Neuronal stem cell (in vitro differentiated cells): Measurements from ENCODE around the gene PFKL.

Experiments
- DNase-seq: peaks from one replicate; pipeline ENCODE4 v3.0.0-alpha.2; 2013; ENCODE audit warnings: low spot score
- H2AFZ ChIP-seq: one replicate; pipeline ENCODE4 v1.6.1; 2013; ENCODE audit warnings: mild to moderate bottlenecking, low read length, inconsistent platforms
- H2AK5ac ChIP-seq: 2 replicates; pipeline ENCODE4 v1.6.1; 2013; ENCODE audit warnings: low read depth, mild to moderate bottlenecking, inconsistent platforms, low read length, moderate library complexity, mixed read lengths
- H2BK120ac ChIP-seq: 2 replicates; pipeline ENCODE4 v1.6.1; 2013; ENCODE audit warnings: low read depth, mild to moderate bottlenecking, inconsistent platforms, low read length, moderate library complexity, mixed read lengths
- H2BK12ac ChIP-seq: one replicate; pipeline ENCODE4 v1.6.1; 2013; ENCODE audit warnings: low read length, inconsistent platforms
- H2BK15ac ChIP-seq: 2 replicates; pipeline ENCODE4 v1.6.1; 2013; ENCODE audit warnings: mild to moderate bottlenecking, low read length, inconsistent platforms, mixed read lengths
- H2BK5ac ChIP-seq: one replicate; pipeline ENCODE4 v1.6.1; 2013; ENCODE audit warnings: inconsistent platforms, mild to moderate bottlenecking, low read length, moderate library complexity
- H3K14ac ChIP-seq: one replicate; pipeline ENCODE4 v1.6.1; 2013; ENCODE audit warnings: low read length, inconsistent platforms
- H3K18ac ChIP-seq: 2 replicates; pipeline ENCODE4 v1.6.1; 2013; ENCODE audit warnings: low read length, inconsistent platforms
- H3K23ac ChIP-seq: 2 replicates; pipeline ENCODE4 v1.6.1; 2013; ENCODE audit warnings: low read depth, mild to moderate bottlenecking, mixed read lengths, low read length, inconsistent platforms; ENCODE audit not compliant: poor library complexity
- H3K27ac ChIP-seq: replicated peaks from 3 replicates; pipeline ENCODE4 v1.5.1; 2013; ENCODE audit warnings: low read length, inconsistent platforms
- H3K27me3 ChIP-seq, 3 experiments: 2 replicates each; pipeline ENCODE4 v1.6.1; 2013; ENCODE audit warnings: low read length in 3 of 3, mild to moderate bottlenecking in 2 of 3, inconsistent platforms in 1 of 3, low read depth in 1 of 3, mixed read lengths in 1 of 3, moderate library complexity in 1 of 3; ENCODE audit not compliant: control insufficient read depth in 3 of 3, insufficient read depth in 3 of 3
- H3K36me3 ChIP-seq, 2 donors: replicated peaks in 1 of 2; 2 replicates each; pipeline ENCODE4 v1.6.1; 2013; ENCODE audit warnings: low read length in 2 of 2; ENCODE audit not compliant: control insufficient read depth in 2 of 2, insufficient read depth in 2 of 2
- H3K4ac ChIP-seq: 2 replicates; pipeline ENCODE4 v1.6.1; 2013; ENCODE audit warnings: inconsistent platforms, mild to moderate bottlenecking, low read length, moderate library complexity
- H3K4me1 ChIP-seq, 2 donors: 1 replicate in 1 of 2; 2 replicates in 1 of 2; pipeline ENCODE4 v1.6.1; 2013; ENCODE audit warnings: low read length in 2 of 2, low read depth in 1 of 2; ENCODE audit not compliant: control insufficient read depth in 2 of 2, insufficient read depth in 1 of 2
- H3K4me2 ChIP-seq: one replicate; pipeline ENCODE4 v1.6.1; 2013; ENCODE audit warnings: mild to moderate bottlenecking, low read length, inconsistent platforms; ENCODE audit not compliant: insufficient read depth, poor library complexity, severe bottlenecking
- H3K4me3 ChIP-seq, 2 donors: 2 replicates each; pipeline ENCODE4 v1.5.1; 2013; ENCODE audit warnings: low read length in 2 of 2, mild to moderate bottlenecking in 2 of 2, inconsistent platforms in 1 of 2, moderate library complexity in 1 of 2
- H3K79me1 ChIP-seq: one replicate; pipeline ENCODE4 v1.6.1; 2013; ENCODE audit warnings: low read depth, mild to moderate bottlenecking, inconsistent platforms, low read length, moderate library complexity
- H3K9ac ChIP-seq: one replicate; pipeline ENCODE4 v1.6.1; 2013; ENCODE audit warnings: mild to moderate bottlenecking, low read depth, low read length, inconsistent platforms; ENCODE audit not compliant: poor library complexity
- H3K9me3 ChIP-seq, 2 donors: replicated peaks in 1 of 2; 2 replicates each; pipeline versions ENCODE3 to v1.6.1; 2013; ENCODE audit warnings: low read length in 2 of 2, mild to moderate bottlenecking in 2 of 2, inconsistent platforms in 1 of 2, low read depth in 1 of 2, mixed read lengths in 1 of 2, moderate library complexity in 1 of 2; ENCODE audit not compliant: control insufficient read depth in 2 of 2, insufficient read depth in 1 of 2
- H4K8ac ChIP-seq: one replicate; pipeline ENCODE4 v1.6.1; 2013; ENCODE audit warnings: low read depth, mild to moderate bottlenecking, inconsistent platforms, low read length, moderate library complexity
- H4K91ac ChIP-seq: one replicate; pipeline ENCODE4 v1.6.1; 2013; ENCODE audit warnings: low read length, low read depth, mild to moderate bottlenecking, inconsistent platforms; ENCODE audit not compliant: poor library complexity
- WGBS, 2 donors: extraction: QIAGEN DNeasy Blood & Tissue Kit; methylation state at CpG; one replicate each; pipeline ENCODE4 v1.1.7; 2013; ENCODE audit warnings: missing lambda C conversion rate in 2 of 2, mixed read lengths in 1 of 2; ENCODE audit not compliant: insufficient read length in 2 of 2, insufficient replicate concordance in 1 of 2; ENCODE audit errors: extremely low coverage in 2 of 2; 5-methylcytosine and 5-hydroxymethylcytosine counted together

PFKL gene

GRCh38 chr21:44269090-44269489, 30.8 kb upstream of the PFKL start:
- H4K91ac ChIP-seq: no peak overlapping the region
- no peaks in the 10 kb centered on the region for H3K36me3 ChIP-seq
- no peak overlapping the region for H2BK5ac ChIP-seq
- peaks cover 3% of the 10 kb centered on the region for H3K79me1 ChIP-seq
- H2AFZ ChIP-seq: no peak overlapping the region
- H3K27me3 ChIP-seq: peaks cover 0 to 4% (median 0%) of the 10 kb centered on the region in 3 experiments
- H3K18ac ChIP-seq: no peak overlapping the region
- WGBS, 2 donors: no CpG with 5 or more reads among the region's 8 CpGs
- H2BK120ac ChIP-seq: no peak overlapping the region
- no peak overlapping the region for H3K4me3 ChIP-seq
- no peak overlapping the region for H3K9ac ChIP-seq
- H3K14ac ChIP-seq: no peak overlapping the region
- no peak overlapping the region for H3K4ac ChIP-seq
- DNase-seq: no peak
- no peak overlapping the region for H3K27ac ChIP-seq
- H3K9me3 ChIP-seq: no peaks in the 10 kb centered on the region
- no peak overlapping the region for H2BK12ac ChIP-seq
- no peak overlapping the region for H4K8ac ChIP-seq
- H2AK5ac ChIP-seq: no peak overlapping the region
- no peak overlapping the region for H3K23ac ChIP-seq
- no peak overlapping the region for H3K4me2 ChIP-seq
- peaks cover 0 to 2% of the 10 kb centered on the region in 2 donors for H3K4me1 ChIP-seq
- no peak overlapping the region for H2BK15ac ChIP-seq

GRCh38 chr21:44271558-44272283, 28.1 kb upstream of the PFKL start:
- Histone ChIP-seq H3K4me3 (no peak overlapping the region), H2BK15ac (peak overlapping the region; percentile 62), H2BK5ac (peak overlapping the region; percentile 82), H3K9ac (peak overlapping the region; percentile 60), H3K9me3 (no peaks in the 10 kb centered on the region), H3K27ac (no peak overlapping the region), H2BK120ac (no peak overlapping the region), H3K27me3 (peaks cover 0 to 4% (median 0%) of the 10 kb centered on the region in 3 experiments), H2AK5ac (peak overlapping the region; percentile 25), H3K18ac (peak overlapping the region; percentile 94), H3K14ac (peak overlapping the region; percentile 78), H4K8ac (no peak overlapping the region), H3K4ac (peak overlapping the region; percentile 76), H2BK12ac (peak overlapping the region; percentile 77), H3K79me1 (peaks cover 3% of the 10 kb centered on the region), H3K4me2 (no peak overlapping the region), H3K36me3 (no peaks in the 10 kb centered on the region), H4K91ac (no peak overlapping the region), H3K23ac (peak overlapping the region; percentile 73), H3K4me1 (peaks cover 0 to 2% of the 10 kb centered on the region in 2 donors), H2AFZ (peak overlapping the region; percentile 52)
- no CpG with 5 or more reads among the region's 18 CpGs for WGBS, 2 donors
- DNase-seq: no peak

GRCh38 chr21:44272284-44272858, 27.5 kb upstream of the PFKL start:
- H3K79me1 ChIP-seq: peaks cover 3% of the 10 kb centered on the region
- peaks cover 0 to 4% (median 0%) of the 10 kb centered on the region in 3 experiments for H3K27me3 ChIP-seq
- peak overlapping the region; percentile 62 for H2BK15ac ChIP-seq
- peak overlapping the region; percentile 59 for H3K18ac ChIP-seq
- H3K14ac ChIP-seq: peak overlapping the region; percentile 78
- no peak overlapping the region for H3K4ac ChIP-seq
- H2BK12ac ChIP-seq: no peak overlapping the region
- no peak overlapping the region for H3K27ac ChIP-seq
- H3K4me3 ChIP-seq: peak overlapping the region in 1 of 2 donors; percentile 12
- peak overlapping the region; percentile 16 for H3K23ac ChIP-seq
- peak overlapping the region; percentile 52 for H2AFZ ChIP-seq
- no peak overlapping the region for H2BK120ac ChIP-seq
- H3K9ac ChIP-seq: no peak overlapping the region
- H3K4me1 ChIP-seq: peaks cover 0 to 2% of the 10 kb centered on the region in 2 donors
- H3K36me3 ChIP-seq: no peaks in the 10 kb centered on the region
- peak overlapping the region; percentile 78 for H2AK5ac ChIP-seq
- no peak overlapping the region for H4K91ac ChIP-seq
- no peaks in the 10 kb centered on the region for H3K9me3 ChIP-seq
- H4K8ac ChIP-seq: no peak overlapping the region
- no CpG with 5 or more reads among the region's 18 CpGs for WGBS, 2 donors
- H3K4me2 ChIP-seq: no peak overlapping the region
- no peak for DNase-seq
- peak overlapping the region; percentile 82 for H2BK5ac ChIP-seq

- Histone ChIP-seq H2BK5ac (no peak overlapping the region), H4K91ac (no peak overlapping the region), H3K79me1 (peaks cover 3% of the 10 kb centered on the region), H3K4me3 (no peak overlapping the region), H3K9me3 (no peaks in the 10 kb centered on the region), H3K23ac (peak overlapping the region; percentile 85), H3K4ac (no peak overlapping the region), H3K27me3 (peaks cover 0 to 4% (median 0%) of the 10 kb centered on the region in 3 experiments), H2BK15ac (peak overlapping the region; percentile 67), H3K18ac (peak overlapping the region; percentile 71), H4K8ac (no peak overlapping the region), H3K4me1 (peaks cover 0 to 2% of the 10 kb centered on the region in 2 donors), H2BK120ac (no peak overlapping the region), H3K9ac (no peak overlapping the region), H2AK5ac (peak overlapping the region; percentile 28), H3K36me3 (no peaks in the 10 kb centered on the region), H2AFZ (no peak overlapping the region), H3K14ac (no peak overlapping the region), H3K27ac (no peak overlapping the region), H3K4me2 (no peak overlapping the region), H2BK12ac (no peak overlapping the region)
- DNase-seq: no peak
- WGBS, 2 donors: no CpG with 5 or more reads among the region's 7 CpGs
Observed at GRCh38 chr21:44273046-44273445, 26.8 kb upstream of the PFKL start.
